Erythroblast (primary cell): ENCODE results near the gene LSS.
"Not testable (repeated sequence)": the region's sequence is repeated elsewhere in the genome, so short reads cannot be mapped to it uniquely, and the experiment has no call there.

ENCODE experiments used
- DNase-seq, 2 experiments: peaks; one replicate each; lab custom pipeline; 2025; lab: John Stamatoyannopoulos, UW
- GATA1 ChIP-seq: IDR thresholded peaks from 2 replicates; pipeline ENCODE4 v1.6.1; 2011; ENCODE audit warnings: low read depth, mild to moderate bottlenecking, control low read depth, low read length, moderate library complexity
- POLR2A ChIP-seq: IDR thresholded peaks from 2 replicates; pipeline ENCODE4 v1.6.1; 2011; ENCODE audit warnings: mild to moderate bottlenecking, low read length

The LSS gene

GRCh38 chr21:46239817-46240325 lies 11.3 kb upstream of the LSS start:
- no peak for DNase-seq
- TF ChIP-seq GATA1 (no peak), POLR2A (no peak)

- DNase-seq: no peak
- no peak for TF ChIP-seq POLR2A
- no peak for TF ChIP-seq GATA1
Measured at GRCh38 chr21:46237474-46237873, 8.9 kb upstream of the LSS start.

- DNase-seq: no peak
- TF ChIP-seq POLR2A (no peak), GATA1 (no peak)
Measured at GRCh38 chr21:46234436-46234950, 5.9 kb upstream of the LSS start.

- TF ChIP-seq POLR2A (no peak), GATA1 (no peak)
- DNase-seq: no peak
Measured at GRCh38 chr21:46229923-46230260, 1.3 kb upstream of the LSS start.

GRCh38 chr21:46229133-46229922 lies 754 bp upstream of the LSS start:
- peak in 1 of 2 experiments; percentile 70 for DNase-seq
- no peak for TF ChIP-seq GATA1

- DNase-seq: peak; percentile 27 to 36
- TF ChIP-seq POLR2A (no peak), GATA1 (no peak)
Measured at GRCh38 chr21:46227811-46228344, 696 bp downstream of the LSS start.

GRCh38 chr21:46226920-46227599 lies 1.5 kb downstream of the LSS start:
- peak; percentile 32 for TF ChIP-seq POLR2A
- TF ChIP-seq GATA1: no peak
- peak; percentile 24 to 26 for DNase-seq

- TF ChIP-seq POLR2A (no peak), GATA1 (no peak)
- no peak for DNase-seq
Measured at GRCh38 chr21:46226146-46226545, 2.4 kb downstream of the LSS start.

GRCh38 chr21:46223661-46224060 lies 4.9 kb downstream of the LSS start:
- not testable (repeated sequence) for DNase-seq

GRCh38 chr21:46223217-46223616 lies 5.4 kb downstream of the LSS start:
- DNase-seq: no peak
- TF ChIP-seq GATA1: no peak
- TF ChIP-seq POLR2A: no peak

- no peak for TF ChIP-seq POLR2A
- TF ChIP-seq GATA1: no peak
- DNase-seq: no peak
Measured at GRCh38 chr21:46222436-46223116, 6.0 kb downstream of the LSS start.

- TF ChIP-seq GATA1 (no peak), POLR2A (no peak)
- DNase-seq: no peak
Measured at GRCh38 chr21:46221664-46222435, 6.7 kb downstream of the LSS start.

- TF ChIP-seq GATA1 (no peak), POLR2A (no peak)
- no peak for DNase-seq
Measured at GRCh38 chr21:46220847-46221246, 7.7 kb downstream of the LSS start.
